Measurements from ENCODE around the gene ARHGEF28. TPM values are rescaled to one million over a fixed set of nuclear protein-coding genes. Genes with fewer than 3 reads are reported as not detected.

Gene ARHGEF28
- total RNA-seq, 1 donor from 2014 or later = 0.11 TPM

- TF ChIP-seq EZH2 (IDR thresholded peaks at IDR 0.05) (no peak), CTCF (IDR thresholded peaks at IDR 0.05) (no peak), EZH2phosphoT487 (IDR thresholded peaks at IDR 0.05) (no peak)
- no peaks in the 10 kb centered on the region for H3K79me2 ChIP-seq (ENCODE audit: low read depth)
Observed at GRCh38 chr5:73668017-73668416, 42.0 kb downstream of the ARHGEF28 start.

DNA sequence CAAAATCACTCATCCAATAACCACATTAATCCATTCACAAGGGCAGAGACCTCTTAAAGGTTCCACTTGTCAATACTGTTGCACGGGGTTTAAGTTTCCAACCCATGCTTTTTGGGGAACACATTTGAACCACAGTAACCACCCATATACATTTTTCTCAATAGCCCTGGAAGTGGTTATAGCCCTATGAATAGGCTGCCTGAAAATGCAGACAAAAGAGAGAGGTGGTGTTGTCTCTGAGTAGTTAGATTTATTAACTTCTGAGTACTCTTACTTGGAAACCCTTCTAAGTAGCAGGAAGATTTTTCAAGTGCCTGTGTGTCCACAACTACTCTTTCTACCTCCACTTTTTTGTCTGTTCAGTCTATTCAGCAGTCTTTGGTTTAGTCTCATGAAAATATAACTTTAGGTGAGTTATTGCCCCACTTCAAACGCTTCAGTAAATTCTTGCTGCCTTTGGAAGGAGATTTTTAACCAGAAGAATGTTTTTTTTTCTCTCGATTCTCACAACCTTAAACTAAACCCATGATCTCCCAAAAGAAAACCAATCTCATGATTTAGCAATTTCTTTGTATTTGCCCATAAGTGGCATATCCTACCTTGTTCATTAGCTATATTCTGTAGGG is 42.6 kb downstream of the ARHGEF28 start:
- Histone ChIP-seq H2AFZ (replicated peaks) (no peak overlapping the region), H3K79me2 (ENCODE audit: low read depth) (no peaks in the 10 kb centered on the region), H3K27ac (no peak overlapping the region), H3K36me3 (no peaks in the 10 kb centered on the region), H3K9ac (no peak overlapping the region), H3F3A (ENCODE audit: low read depth) (no peaks in the 10 kb centered on the region), H3K4me2 (no peak overlapping the region), H3K4me3 (no peak overlapping the region), H3K9me3 (ENCODE audit: low read depth) (no peaks in the 10 kb centered on the region), H3K27me3 (no peaks in the 10 kb centered on the region), H4K20me1 (ENCODE audit: low read depth) (no peaks in the 10 kb centered on the region), H3K4me1 (no peaks in the 10 kb centered on the region)
- DNase-seq (ENCODE audit: low spot score) = no peak
- Mint-ChIP-seq H3K36me3 (no peaks in the 10 kb centered on the region), H3K4me3 (no peak overlapping the region), H3K27me3 (ENCODE audit: insufficient read depth, low read depth) (peaks cover 2% of the 10 kb centered on the region), H3K4me1 (no peaks in the 10 kb centered on the region), H3K9me3 (no peaks in the 10 kb centered on the region), H3K27ac (no peak overlapping the region)
- TF ChIP-seq EZH2 (IDR thresholded peaks at IDR 0.05) (no peak), CTCF (IDR thresholded peaks at IDR 0.05) (no peak), EZH2phosphoT487 (IDR thresholded peaks at IDR 0.05) (no peak)

More at GRCh38 chr5:73668017-73668416, 42.0 kb downstream of the ARHGEF28 start:
- DNase-seq (ENCODE audit: low spot score) = no peak
- Histone ChIP-seq H3K4me2 (no peak overlapping the region), H2AFZ (replicated peaks) (no peak overlapping the region), H3K9me3 (ENCODE audit: low read depth) (no peaks in the 10 kb centered on the region), H3K36me3 (no peaks in the 10 kb centered on the region), H3K4me1 (no peaks in the 10 kb centered on the region), H4K20me1 (ENCODE audit: low read depth) (no peaks in the 10 kb centered on the region), H3F3A (ENCODE audit: low read depth) (no peaks in the 10 kb centered on the region), H3K4me3 (no peak overlapping the region), H3K9ac (no peak overlapping the region), H3K27me3 (no peaks in the 10 kb centered on the region), H3K27ac (no peak overlapping the region)
- H3K4me3 Mint-ChIP-seq = no peak overlapping the region
- H3K36me3 Mint-ChIP-seq = no peaks in the 10 kb centered on the region
- H3K27ac Mint-ChIP-seq = no peak overlapping the region
- no peaks in the 10 kb centered on the region for H3K9me3 Mint-ChIP-seq
- H3K4me1 Mint-ChIP-seq = no peaks in the 10 kb centered on the region
- peaks cover 2% of the 10 kb centered on the region for H3K27me3 Mint-ChIP-seq (ENCODE audit: insufficient read depth, low read depth)

DNA sequence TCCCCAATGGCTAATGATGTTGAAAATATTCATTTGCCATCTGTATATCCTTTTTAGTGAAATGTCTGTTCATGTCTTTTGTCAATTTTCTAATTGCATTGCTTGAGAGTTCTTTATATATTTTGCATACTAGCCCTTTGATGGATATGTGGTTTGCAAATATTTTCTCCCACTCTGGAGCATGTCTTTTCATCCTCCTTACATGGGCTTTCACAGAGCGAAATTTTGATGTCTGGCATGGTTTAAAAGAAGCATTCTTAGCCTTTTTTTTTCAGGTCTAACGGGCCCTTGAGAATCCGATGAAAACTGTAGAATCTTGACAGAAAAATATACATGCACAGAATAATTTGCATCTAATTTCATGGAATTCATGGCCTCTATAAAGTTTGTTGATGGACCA is 44.7 kb downstream of the ARHGEF28 start:
- no peak for TF ChIP-seq EZH2 (IDR thresholded peaks at IDR 0.05)
- no peak for TF ChIP-seq CTCF (IDR thresholded peaks at IDR 0.05)
- no peak for TF ChIP-seq EZH2phosphoT487 (IDR thresholded peaks at IDR 0.05)
- Histone ChIP-seq H3K4me1 (no peaks in the 10 kb centered on the region), H3K36me3 (no peaks in the 10 kb centered on the region), H4K20me1 (ENCODE audit: low read depth) (no peaks in the 10 kb centered on the region), H3K4me2 (no peak overlapping the region), H3K9ac (no peak overlapping the region), H3K27me3 (no peaks in the 10 kb centered on the region), H3F3A (ENCODE audit: low read depth) (no peaks in the 10 kb centered on the region), H3K79me2 (ENCODE audit: low read depth) (no peaks in the 10 kb centered on the region), H2AFZ (replicated peaks) (no peak overlapping the region), H3K4me3 (no peak overlapping the region), H3K9me3 (ENCODE audit: low read depth) (no peaks in the 10 kb centered on the region), H3K27ac (no peak overlapping the region)
- DNase-seq (ENCODE audit: low spot score) = no peak
- no peaks in the 10 kb centered on the region for H3K4me1 Mint-ChIP-seq
- H3K36me3 Mint-ChIP-seq = no peaks in the 10 kb centered on the region
- H3K27ac Mint-ChIP-seq = no peak overlapping the region
- no peaks in the 10 kb centered on the region for H3K9me3 Mint-ChIP-seq
- H3K4me3 Mint-ChIP-seq = no peak overlapping the region
- peaks cover 2% of the 10 kb centered on the region for H3K27me3 Mint-ChIP-seq (ENCODE audit: insufficient read depth, low read depth)
